Brain pericyte (primary cell): ENCODE data around the gene EPG5.
A peak's percentile ranks its signal among the peaks of the same experiment; 100 is the strongest.
"Not testable (repeated sequence)": the region's sequence is repeated elsewhere in the genome, so short reads cannot be mapped to it uniquely, and the experiment has no call there.

ENCODE experiments used
- DNase-seq: peaks from one replicate; pipeline ENCODE4 v3.0.0-alpha.2; 2012; ENCODE audit warnings: low read depth, low spot score

The EPG5 gene

GRCh38 chr18:45814733-45815132 lies 152.4 kb downstream of the EPG5 start:
- not testable (repeated sequence) for DNase-seq

- not testable (repeated sequence) for DNase-seq
Measured at GRCh38 chr18:45807144-45807543, 160.0 kb downstream of the EPG5 start.

- DNase-seq: no peak
Measured at GRCh38 chr18:45806226-45806625, 160.9 kb downstream of the EPG5 start.

GRCh38 chr18:45805551-45805950 lies 161.6 kb downstream of the EPG5 start:
- DNase-seq: no peak

- DNase-seq: peak; percentile 81
Measured at GRCh38 chr18:45802814-45803492, 164.2 kb downstream of the EPG5 start.

- DNase-seq: no peak
Measured at GRCh38 chr18:45801416-45802004, 165.6 kb downstream of the EPG5 start.
